Measurements from ENCODE around the gene KIFC3. TPM values are rescaled to one million over a fixed set of nuclear protein-coding genes. Genes with fewer than 3 reads are reported as not detected.

KIFC3 gene
- total and polyA plus RNA-seq, 2 donors from 2014 or later: 74.9 to 109 TPM

- no peak for TF ChIP-seq CTCF (IDR thresholded peaks at IDR 0.05; ENCODE audit: borderline replicate concordance, extremely low read depth, insufficient read depth)
- Histone ChIP-seq H3K36me3 (ENCODE audit: control insufficient read depth in 2 of 3, insufficient read depth in 3 of 3, low read length in 3 of 3) (no peaks in the 10 kb centered on the region), H3K4me3 (ENCODE audit: low read length in 3 of 3) (peak overlapping the region in 1 of 3 donors; percentile 21), H3K9ac (ENCODE audit: low read length in 3 of 3) (no peak overlapping the region), H3K27me3 (ENCODE audit: control insufficient read depth, insufficient read depth, low read length) (no peaks in the 10 kb centered on the region), H3K9me3 (ENCODE audit: control insufficient read depth in 2 of 3, insufficient read depth in 1 of 3, low read length in 3 of 3) (no peaks in the 10 kb centered on the region), H3K27ac (ENCODE audit: low read depth in 2 of 2, low read length in 2 of 2) (peak overlapping the region; percentile 40 to 54), H3K4me1 (ENCODE audit: control insufficient read depth in 2 of 3, insufficient read depth in 2 of 3, low read depth in 1 of 3, low read length in 3 of 3) (peaks cover 3 to 38% (median 38%) of the 10 kb centered on the region in 3 donors)
- intact Hi-C loops (cut with DNase I): no loop called here
- DNase-seq (peak; percentile 65 to 90 (median 81)), FAIRE-seq (no peak)
Observed at GRCh38 chr16:57807968-57808528, 5.8 kb upstream of the KIFC3 start.

- no peaks in the 10 kb centered on the region for H3K9me3 ChIP-seq (ENCODE audit: control insufficient read depth in 2 of 3, insufficient read depth in 1 of 3, low read length in 3 of 3)
- H3K27ac ChIP-seq (ENCODE audit: low read depth in 2 of 2, low read length in 2 of 2): peak overlapping the region; percentile 16 to 54
- H3K4me1 ChIP-seq (ENCODE audit: control insufficient read depth in 2 of 3, insufficient read depth in 2 of 3, low read depth in 1 of 3, low read length in 3 of 3): peaks cover 5 to 40% (median 34%) of the 10 kb centered on the region in 3 donors
- no peak for TF ChIP-seq CTCF (IDR thresholded peaks at IDR 0.05; ENCODE audit: borderline replicate concordance, extremely low read depth, insufficient read depth)
- H3K27me3 ChIP-seq (ENCODE audit: control insufficient read depth, insufficient read depth, low read length): no peaks in the 10 kb centered on the region
- intact Hi-C loops (cut with DNase I): no loop called here
- no peaks in the 10 kb centered on the region for H3K36me3 ChIP-seq (ENCODE audit: control insufficient read depth in 2 of 3, insufficient read depth in 3 of 3, low read length in 3 of 3)
- FAIRE-seq: no peak
- H3K9ac ChIP-seq (ENCODE audit: low read length in 3 of 3): no peak overlapping the region
- DNase-seq: peak in 1 of 5 donors; percentile 63
- no peak overlapping the region for H3K4me3 ChIP-seq (ENCODE audit: low read length in 3 of 3)
Observed at GRCh38 chr16:57807252-57807967, 5.1 kb upstream of the KIFC3 start.

- Histone ChIP-seq H3K27ac (ENCODE audit: low read depth in 2 of 2, low read length in 2 of 2) (peak overlapping the region; percentile 56 to 67), H3K9me3 (ENCODE audit: control insufficient read depth in 2 of 3, insufficient read depth in 1 of 3, low read length in 3 of 3) (no peaks in the 10 kb centered on the region)
Observed at GRCh38 chr16:57805176-57805575, 2.9 kb upstream of the KIFC3 start.

More at GRCh38 chr16:57805176-57805575, 2.9 kb upstream of the KIFC3 start:
- FAIRE-seq: no peak
- Histone ChIP-seq H3K36me3 (ENCODE audit: control insufficient read depth in 2 of 3, insufficient read depth in 3 of 3, low read length in 3 of 3) (no peaks in the 10 kb centered on the region), H3K9ac (ENCODE audit: low read length in 3 of 3) (no peak overlapping the region), H3K4me1 (ENCODE audit: control insufficient read depth in 2 of 3, insufficient read depth in 2 of 3, low read depth in 1 of 3, low read length in 3 of 3) (peaks cover 8 to 45% (median 34%) of the 10 kb centered on the region in 3 donors), H3K27me3 (ENCODE audit: control insufficient read depth, insufficient read depth, low read length) (no peaks in the 10 kb centered on the region), H3K4me3 (ENCODE audit: low read length in 3 of 3) (no peak overlapping the region)
- DNase-seq: no peak
- intact Hi-C loops (cut with DNase I): no loop called here
- no peak for TF ChIP-seq CTCF (IDR thresholded peaks at IDR 0.05; ENCODE audit: borderline replicate concordance, extremely low read depth, insufficient read depth)

All from kidney (tissue), 14 donors.